ACC112 (cell line): ENCODE results near the gene PHF2.

ENCODE experiments used
- H2AFZ ChIP-seq: fragments of 200-600 bp; sonication (generic); one replicate; pipeline ENCODE4 v1.6.0; 2017; ENCODE audit warnings: antibody characterized with exemption, low read length; ENCODE audit not compliant: unreplicated experiment
- H3K27ac ChIP-seq: fragments of 200-600 bp; sonication (generic); 2 replicates; pipeline ENCODE4 v1.5.1; 2014; ENCODE audit warnings: low read depth, mild to moderate bottlenecking, antibody characterized with exemption, low read length, moderate library complexity
- H3K27me3 ChIP-seq: fragments of 200-600 bp; sonication (generic); 2 replicates; pipeline ENCODE4 v1.6.1; 2014; ENCODE audit warnings: mild to moderate bottlenecking, antibody characterized with exemption, low read length, moderate library complexity, mixed read lengths; ENCODE audit not compliant: insufficient read depth
- H3K36me3 ChIP-seq: fragments of 200-600 bp; sonication (generic); 2 replicates; pipeline ENCODE4 v1.6.1; 2016; ENCODE audit warnings: mild to moderate bottlenecking, antibody characterized with exemption, low read length, moderate library complexity, mixed read lengths; ENCODE audit not compliant: insufficient read depth
- H3K4me1 ChIP-seq: fragments of 200-600 bp; sonication (generic); one replicate; pipeline ENCODE4 v1.6.1; 2016; ENCODE audit warnings: low read length, mixed read lengths; ENCODE audit not compliant: insufficient read depth, unreplicated experiment, control insufficient read depth
- H3K4me3 ChIP-seq: fragments of 200-600 bp; sonication (generic); 2 replicates; pipeline ENCODE4 v1.5.1; 2014; ENCODE audit warnings: mild to moderate bottlenecking, low read depth, low read length
- H3K79me2 ChIP-seq: fragments of 200-600 bp; sonication (generic); one replicate; pipeline ENCODE4 v1.6.0; 2016; ENCODE audit warnings: low read length; ENCODE audit not compliant: control insufficient read depth, unreplicated experiment, insufficient read depth

PHF2 gene

GRCh38 chr9:93616044-93616443 lies 39.7 kb downstream of the PHF2 start:
- peaks cover 24% of the 10 kb centered on the region for H3K79me2 ChIP-seq
- H3K27ac ChIP-seq = no peak overlapping the region
- H3K36me3 ChIP-seq = no peaks in the 10 kb centered on the region
- no peaks in the 10 kb centered on the region for H3K4me1 ChIP-seq
- H2AFZ ChIP-seq = no peak overlapping the region
- H3K4me3 ChIP-seq = no peak overlapping the region
- H3K27me3 ChIP-seq = no peaks in the 10 kb centered on the region

- H3K27me3 ChIP-seq = no peaks in the 10 kb centered on the region
- no peak overlapping the region for H3K27ac ChIP-seq
- no peak overlapping the region for H2AFZ ChIP-seq
- H3K4me1 ChIP-seq = no peaks in the 10 kb centered on the region
- no peaks in the 10 kb centered on the region for H3K36me3 ChIP-seq
- H3K4me3 ChIP-seq = no peak overlapping the region
- H3K79me2 ChIP-seq = peaks cover 26% of the 10 kb centered on the region
Measured at GRCh38 chr9:93617273-93617672, 40.9 kb downstream of the PHF2 start.

- no peaks in the 10 kb centered on the region for H3K4me1 ChIP-seq
- no peaks in the 10 kb centered on the region for H3K36me3 ChIP-seq
- H3K79me2 ChIP-seq = peaks cover 29% of the 10 kb centered on the region
- H2AFZ ChIP-seq = no peak overlapping the region
- H3K4me3 ChIP-seq = no peak overlapping the region
- no peaks in the 10 kb centered on the region for H3K27me3 ChIP-seq
- no peak overlapping the region for H3K27ac ChIP-seq
Measured at GRCh38 chr9:93619272-93619775, 42.9 kb downstream of the PHF2 start.

GRCh38 chr9:93620041-93620506 lies 43.7 kb downstream of the PHF2 start:
- Histone ChIP-seq H3K36me3 (no peaks in the 10 kb centered on the region), H3K27me3 (no peaks in the 10 kb centered on the region), H3K79me2 (peaks cover 26% of the 10 kb centered on the region), H3K4me1 (no peaks in the 10 kb centered on the region), H3K27ac (no peak overlapping the region), H2AFZ (no peak overlapping the region), H3K4me3 (no peak overlapping the region)

- no peak overlapping the region for H3K27ac ChIP-seq
- H3K27me3 ChIP-seq = no peaks in the 10 kb centered on the region
- no peak overlapping the region for H3K4me3 ChIP-seq
- H3K36me3 ChIP-seq = no peaks in the 10 kb centered on the region
- no peak overlapping the region for H2AFZ ChIP-seq
- peaks cover 21% of the 10 kb centered on the region for H3K79me2 ChIP-seq
- H3K4me1 ChIP-seq = no peaks in the 10 kb centered on the region
Measured at GRCh38 chr9:93620881-93621820, 44.8 kb downstream of the PHF2 start.

GRCh38 chr9:93621922-93622321 lies 45.5 kb downstream of the PHF2 start:
- Histone ChIP-seq H3K4me1 (no peaks in the 10 kb centered on the region), H3K27ac (no peak overlapping the region)

GRCh38 chr9:93622691-93623090 lies 46.3 kb downstream of the PHF2 start:
- no peak overlapping the region for H3K4me3 ChIP-seq
- no peaks in the 10 kb centered on the region for H3K36me3 ChIP-seq
- H2AFZ ChIP-seq = no peak overlapping the region
- H3K27me3 ChIP-seq = no peaks in the 10 kb centered on the region
- H3K27ac ChIP-seq = no peak overlapping the region
- no peaks in the 10 kb centered on the region for H3K4me1 ChIP-seq
- H3K79me2 ChIP-seq = peaks cover 29% of the 10 kb centered on the region

More at GRCh38 chr9:93621922-93622321, 45.5 kb downstream of the PHF2 start:
- H3K79me2 ChIP-seq = peaks cover 26% of the 10 kb centered on the region
- no peaks in the 10 kb centered on the region for H3K36me3 ChIP-seq
- no peak overlapping the region for H2AFZ ChIP-seq
- H3K27me3 ChIP-seq = no peaks in the 10 kb centered on the region
- no peak overlapping the region for H3K4me3 ChIP-seq

- Histone ChIP-seq H3K27me3 (no peaks in the 10 kb centered on the region), H3K79me2 (peaks cover 30% of the 10 kb centered on the region), H2AFZ (no peak overlapping the region), H3K4me3 (no peak overlapping the region), H3K36me3 (peaks cover 4% of the 10 kb centered on the region; the same call in 1 of the 2 replicates), H3K4me1 (no peaks in the 10 kb centered on the region), H3K27ac (no peak overlapping the region)
Measured at GRCh38 chr9:93623753-93624152, 47.4 kb downstream of the PHF2 start.

- Histone ChIP-seq H3K4me1 (no peaks in the 10 kb centered on the region), H3K27me3 (no peaks in the 10 kb centered on the region), H3K79me2 (peaks cover 29% of the 10 kb centered on the region), H3K4me3 (no peak overlapping the region), H3K36me3 (peaks cover 4% of the 10 kb centered on the region; the same call in 1 of the 2 replicates), H3K27ac (no peak overlapping the region), H2AFZ (no peak overlapping the region)
Measured at GRCh38 chr9:93624431-93624834, 48.0 kb downstream of the PHF2 start.

- H2AFZ ChIP-seq = no peak overlapping the region
- H3K36me3 ChIP-seq = peaks cover 4% of the 10 kb centered on the region; the same call in 1 of the 2 replicates
- H3K27me3 ChIP-seq = no peaks in the 10 kb centered on the region
- no peak overlapping the region for H3K4me3 ChIP-seq
- H3K79me2 ChIP-seq = peaks cover 29% of the 10 kb centered on the region
- no peaks in the 10 kb centered on the region for H3K4me1 ChIP-seq
- no peak overlapping the region for H3K27ac ChIP-seq
Measured at GRCh38 chr9:93624977-93625376, 48.6 kb downstream of the PHF2 start.

GRCh38 chr9:93629920-93630319 lies 53.5 kb downstream of the PHF2 start:
- Histone ChIP-seq H3K4me1 (no peaks in the 10 kb centered on the region), H3K27ac (no peak overlapping the region), H3K4me3 (no peak overlapping the region), H3K79me2 (peaks cover 17% of the 10 kb centered on the region), H2AFZ (no peak overlapping the region), H3K27me3 (no peaks in the 10 kb centered on the region), H3K36me3 (peaks cover 4% of the 10 kb centered on the region; the same call in 1 of the 2 replicates)
